GM18519 (cell line): ENCODE results near the gene RBM24.
"Not testable (repeated sequence)": the region's sequence is repeated elsewhere in the genome, so short reads cannot be mapped to it uniquely, and the experiment has no call there.

Source experiments
- ATAC-seq: cut with Tn5 transposase; IDR thresholded peaks from one replicate; pipeline ENCODE4 v1.9.1; 2021; ENCODE audit warnings: mild to moderate bottlenecking, moderate library complexity; ENCODE audit not compliant: unreplicated experiment, low FRiP score

Gene RBM24

GRCh38 chr6:17289630-17290061, 8.5 kb downstream of the RBM24 start:
- no peak for ATAC-seq

- no peak for ATAC-seq
Measured at GRCh38 chr6:17291778-17292177, 10.6 kb downstream of the RBM24 start.

- no peak for ATAC-seq
Measured at GRCh38 chr6:17292600-17293133, 11.5 kb downstream of the RBM24 start.

DNA sequence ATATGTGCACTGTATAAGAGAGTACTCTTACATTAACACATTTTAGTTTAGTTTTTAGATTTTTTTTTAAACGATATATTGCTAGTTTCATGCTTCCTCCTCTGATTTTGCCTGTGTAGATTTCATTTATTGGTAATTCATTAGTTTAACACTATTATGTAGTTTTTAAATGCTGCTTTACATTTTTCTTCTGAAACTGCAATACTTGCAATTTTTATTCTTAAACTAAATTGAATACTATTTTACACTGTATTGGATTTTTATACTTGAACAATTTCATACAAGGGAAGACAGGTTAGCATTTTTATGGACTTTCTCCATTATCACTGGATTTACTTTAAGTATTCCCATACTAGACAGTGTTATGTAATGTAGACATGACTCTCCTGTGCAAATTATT, 12.2 kb downstream of the RBM24 start:
- no peak for ATAC-seq

DNA sequence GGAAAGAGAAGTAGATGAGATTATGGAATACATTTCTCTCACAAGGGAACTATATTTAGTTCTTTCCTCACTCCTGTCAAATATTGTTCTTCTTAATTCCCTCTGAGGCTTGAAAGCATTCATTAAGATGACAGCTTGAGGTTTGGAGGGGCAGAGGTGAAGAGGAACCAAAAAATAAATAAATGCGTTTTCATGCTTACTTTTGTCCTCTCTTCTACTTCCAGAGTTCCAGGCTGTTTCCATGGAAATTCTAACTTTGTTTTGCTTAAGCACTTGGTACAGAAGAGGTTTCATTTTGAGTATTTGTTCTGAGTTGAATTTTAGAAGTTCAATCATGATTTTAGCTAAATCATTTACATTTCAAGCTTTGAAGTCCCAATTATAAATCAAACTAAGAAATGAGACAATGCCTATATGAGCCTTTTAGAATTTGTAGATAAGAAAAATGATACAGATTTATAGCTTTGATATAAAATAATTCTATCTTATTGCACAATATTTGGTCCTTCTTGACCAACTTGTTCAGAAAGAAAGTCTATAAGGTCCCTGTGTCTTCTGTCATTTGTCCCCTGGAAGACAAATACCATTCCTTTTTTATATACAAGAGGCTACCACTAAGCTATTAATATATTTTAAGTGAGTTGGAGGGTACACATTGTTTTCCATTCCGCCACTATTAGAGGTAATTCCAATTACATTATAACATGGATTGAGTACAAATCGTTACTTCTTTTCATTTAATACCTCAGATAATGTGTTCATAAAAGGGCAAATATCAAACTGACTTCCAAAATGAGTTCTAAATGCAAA, 16.3 kb downstream of the RBM24 start:
- ATAC-seq = no peak

DNA sequence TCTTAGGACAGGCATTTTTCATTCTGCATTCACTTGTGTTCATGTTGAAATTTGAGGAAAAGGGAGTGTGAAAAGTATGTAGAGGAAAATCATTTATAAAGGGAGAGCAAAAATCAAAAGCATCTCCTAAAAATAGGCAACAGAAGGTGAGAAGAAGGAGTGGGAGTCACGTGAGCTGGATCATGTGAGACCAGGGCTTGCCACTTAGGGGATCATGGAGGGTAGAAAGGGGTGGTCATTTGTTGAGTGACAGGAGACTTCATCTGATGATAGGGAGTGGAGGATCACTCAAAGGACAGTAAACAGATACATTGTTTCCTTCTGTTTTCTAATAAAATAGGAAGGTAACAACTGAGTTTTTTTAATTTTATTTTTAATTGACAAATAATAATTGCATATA, 17.1 kb downstream of the RBM24 start:
- ATAC-seq = no peak

GRCh38 chr6:17299222-17299621, 18.1 kb downstream of the RBM24 start:
- ATAC-seq = no peak

DNA sequence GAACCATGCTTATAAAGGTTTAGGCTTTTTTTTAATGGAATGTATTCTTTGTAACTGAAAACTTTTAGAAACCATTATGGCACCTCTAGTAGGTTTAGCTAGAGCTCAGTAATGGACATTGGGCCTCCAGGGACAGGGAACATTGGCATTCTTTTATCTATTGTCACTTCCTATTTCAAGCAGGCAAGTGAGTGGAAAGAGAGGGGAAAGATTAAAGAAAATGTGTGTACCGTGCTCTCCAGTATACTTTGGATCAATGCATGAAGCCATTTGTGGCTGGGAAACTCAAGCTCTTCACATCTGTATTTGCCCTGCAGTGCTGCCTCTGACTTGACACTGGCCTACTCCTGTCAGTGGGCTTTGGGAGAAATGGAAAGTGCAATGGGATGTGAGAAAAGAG, 18.6 kb downstream of the RBM24 start:
- no peak for ATAC-seq

DNA sequence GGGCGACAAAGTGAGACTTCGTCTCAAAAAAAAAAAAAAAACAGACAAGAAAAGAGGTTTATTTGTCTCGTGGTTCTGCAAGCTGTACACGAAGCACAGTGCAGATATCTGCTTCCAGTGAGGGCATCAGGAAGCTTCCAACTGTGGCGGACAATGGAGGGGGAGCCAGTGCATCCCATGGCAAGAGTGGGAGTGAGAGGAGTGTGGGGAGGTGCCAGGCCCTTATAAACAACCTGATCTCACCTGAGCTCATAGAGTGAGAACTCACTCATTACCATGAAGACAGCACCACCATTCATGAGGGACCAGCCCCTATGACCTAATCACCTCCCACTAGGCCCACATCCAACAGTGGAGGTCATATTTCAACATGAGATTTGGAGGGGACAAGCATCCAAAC, 19.5 kb downstream of the RBM24 start:
- no peak for ATAC-seq

GRCh38 chr6:17303444-17303843, 22.3 kb downstream of the RBM24 start:
- no peak for ATAC-seq

GRCh38 chr6:17305219-17306001, 24.2 kb downstream of the RBM24 start:
- no peak for ATAC-seq

DNA sequence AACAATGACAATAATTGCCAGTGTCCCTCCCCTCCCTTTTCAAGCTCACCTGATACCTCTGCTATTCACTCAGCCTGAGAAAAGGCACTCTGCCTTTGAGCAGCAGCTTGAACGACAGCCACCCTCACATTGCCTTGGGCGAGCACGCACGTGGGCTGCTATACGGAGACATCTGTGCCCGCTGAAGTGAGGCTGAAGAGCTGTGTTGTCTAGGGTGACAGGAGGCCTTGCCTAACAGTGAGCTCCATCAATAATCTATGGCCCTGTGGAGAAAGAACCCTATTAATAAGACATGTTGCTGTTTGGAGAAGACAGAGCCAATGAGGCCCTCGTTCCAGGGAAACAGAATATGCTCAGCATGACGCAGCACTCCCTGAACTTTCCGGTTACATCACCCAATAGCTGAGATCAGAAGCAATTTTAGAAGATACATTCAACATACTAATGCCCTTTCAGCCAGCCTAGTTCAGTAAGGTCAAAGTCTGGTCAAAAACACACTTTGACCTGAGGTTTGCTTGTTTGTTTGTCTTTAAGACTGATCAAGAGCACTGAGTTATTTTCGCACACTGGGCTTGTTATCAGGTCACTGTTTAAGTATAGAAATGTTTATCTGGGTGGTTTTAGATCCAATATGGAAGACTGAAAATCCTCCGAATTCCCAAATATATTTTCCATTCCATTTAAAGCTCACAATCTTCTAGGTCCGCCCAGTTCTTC, 30.6 kb downstream of the RBM24 start:
- no peak for ATAC-seq

GRCh38 chr6:17313238-17313637, 32.1 kb downstream of the RBM24 start:
- ATAC-seq = not testable (repeated sequence)

- ATAC-seq = no peak
Measured at GRCh38 chr6:17313971-17314370, 32.8 kb downstream of the RBM24 start.

- no peak for ATAC-seq
Measured at GRCh38 chr6:17315262-17315661, 34.1 kb downstream of the RBM24 start.

- no peak for ATAC-seq
Measured at GRCh38 chr6:17318435-17319165, 37.4 kb downstream of the RBM24 start.

DNA sequence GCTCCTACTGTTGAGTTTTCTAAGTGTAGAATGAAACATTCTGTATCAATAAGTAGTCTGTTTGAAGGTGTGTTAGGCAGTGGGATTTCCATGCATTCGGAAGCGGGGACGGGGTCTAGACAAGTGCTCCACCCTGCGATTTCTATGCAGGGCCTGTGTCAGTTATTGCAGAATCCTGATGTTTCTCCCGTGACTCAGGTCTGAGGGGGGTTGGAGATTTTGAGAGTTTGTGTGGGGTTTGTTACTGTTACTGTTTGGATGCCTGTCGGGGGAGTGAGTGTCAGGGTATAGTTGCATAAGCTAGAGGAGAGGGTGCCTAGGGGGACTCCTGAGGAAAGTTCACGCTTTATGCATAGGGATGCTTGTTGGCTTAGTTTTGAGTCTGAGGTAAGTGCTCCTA, 39.1 kb downstream of the RBM24 start:
- ATAC-seq = not testable (repeated sequence)

GRCh38 chr6:17331238-17331637, 50.1 kb downstream of the RBM24 start:
- no peak for ATAC-seq

DNA sequence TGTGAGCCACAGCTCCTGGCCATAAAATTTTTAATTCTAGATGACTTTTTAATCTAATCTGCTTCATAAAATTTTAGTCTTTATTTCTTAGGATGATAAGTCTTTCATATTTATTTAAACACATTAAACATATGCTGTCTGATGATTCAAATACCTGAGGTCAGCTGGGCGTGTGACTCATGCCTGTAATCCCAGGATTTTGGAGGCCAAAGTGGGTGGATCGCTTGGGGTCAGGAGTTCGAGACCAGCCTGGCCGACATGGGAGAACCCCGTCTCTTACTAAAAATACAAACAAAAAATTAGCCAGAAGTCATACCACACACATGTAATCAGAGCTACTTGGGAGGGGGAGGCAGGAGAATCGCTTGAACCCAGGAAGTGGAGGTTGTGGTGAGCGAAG, 53.1 kb downstream of the RBM24 start:
- ATAC-seq = no peak

GRCh38 chr6:17336425-17336824, 55.3 kb downstream of the RBM24 start:
- ATAC-seq = no peak
